Left kidney (tissue), 2 donors: Measurements from ENCODE around the gene PRKAR1B. TPM values are rescaled to one million over a fixed set of nuclear protein-coding genes. Genes with fewer than 3 reads are reported as not detected.

ENCODE experiments used
- DNase-seq: peaks from one replicate; pipeline ENCODE4 v3.0.0-alpha.2; 2013
- polyA plus RNA-seq: library from polyadenylated mRNA; unstranded; fragments of 120-200 nt; gene quantifications from one replicate; pipeline ENCODE4 v1.2.1, GENCODE V29; 2013; ENCODE audit not compliant: insufficient read length

The PRKAR1B gene
- polyA plus RNA-seq, 1 donor: 33.7 TPM

DNA sequence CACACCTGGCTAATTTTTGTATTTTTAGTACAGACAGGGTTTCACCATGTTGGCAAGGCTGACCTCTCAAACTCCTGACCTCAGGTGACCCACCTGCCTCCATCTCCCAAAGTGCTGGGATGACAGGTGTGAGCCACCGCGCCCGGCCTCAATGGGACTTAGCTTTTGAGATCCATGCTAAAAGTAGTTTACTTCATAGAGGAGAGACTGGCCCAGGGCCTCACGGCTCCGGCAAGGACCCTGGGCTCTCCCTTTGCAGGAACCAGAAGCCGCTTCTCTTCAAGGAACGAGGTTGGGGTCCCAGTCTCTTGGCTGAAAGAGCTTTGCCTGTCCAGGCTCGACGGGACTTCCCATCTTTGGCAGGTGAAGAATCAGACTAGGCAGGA, 30.7 kb downstream of the PRKAR1B start:
- no peak for DNase-seq

GRCh38 chr7:693280-693679, 33.8 kb downstream of the PRKAR1B start:
- no peak for DNase-seq

- no peak for DNase-seq
Observed at GRCh38 chr7:691361-692045, 35.6 kb downstream of the PRKAR1B start.

GRCh38 chr7:690478-691360, 36.4 kb downstream of the PRKAR1B start:
- DNase-seq: no peak

- DNase-seq: no peak
Observed at GRCh38 chr7:685540-685939, 41.5 kb downstream of the PRKAR1B start.

- no peak for DNase-seq
Observed at GRCh38 chr7:684416-684815, 42.7 kb downstream of the PRKAR1B start.

DNA sequence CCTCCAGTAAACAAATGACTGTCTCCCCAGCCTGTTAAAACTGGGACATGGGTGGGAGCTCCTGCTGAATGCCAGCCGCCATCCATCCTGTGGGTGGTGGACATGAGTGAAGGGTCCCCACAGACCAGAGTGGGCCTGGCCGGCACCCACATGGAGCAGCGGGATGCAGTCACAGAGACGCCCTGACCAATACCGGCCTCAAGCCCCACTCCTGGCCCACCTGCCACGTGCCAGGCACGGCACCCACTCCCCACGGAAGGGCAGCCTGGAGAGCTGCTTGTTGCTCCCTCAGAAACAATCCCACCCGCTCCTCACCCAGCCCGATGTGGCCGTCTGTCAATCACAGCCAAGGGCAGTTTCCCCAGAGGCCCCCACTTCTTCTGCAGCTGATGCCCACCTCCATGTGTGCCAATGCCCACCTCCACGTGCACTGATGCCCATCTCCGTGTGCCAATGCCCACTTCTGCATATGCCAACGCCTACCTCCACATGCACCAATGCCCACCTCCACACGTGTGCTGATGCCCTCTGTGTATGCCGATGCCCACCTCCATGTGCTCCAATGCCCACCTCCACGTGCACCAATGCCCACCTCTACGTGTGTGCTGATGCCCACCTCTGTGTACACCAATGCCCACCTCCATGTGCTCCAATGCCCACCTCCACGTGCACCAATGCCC, 43.4 kb downstream of the PRKAR1B start:
- no peak for DNase-seq

DNA sequence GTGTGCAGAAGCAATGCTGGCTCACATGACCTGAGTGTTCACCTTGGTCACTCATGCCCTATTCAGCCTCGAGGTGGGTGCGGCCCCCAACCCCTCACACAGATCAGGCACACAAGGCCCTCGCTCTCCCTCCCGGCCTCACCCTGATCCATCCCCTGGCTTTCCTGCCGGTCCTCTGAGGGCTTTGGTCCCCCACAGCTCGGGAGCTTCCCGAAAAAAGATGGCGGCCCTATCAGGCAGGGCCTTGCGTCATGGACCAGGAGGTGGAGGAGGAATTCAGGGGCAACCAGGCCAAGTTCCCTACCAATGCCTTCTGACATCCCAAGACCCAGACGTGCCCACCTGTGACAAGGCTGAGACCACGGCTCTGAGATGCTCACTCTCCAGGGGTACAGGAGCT, 44.3 kb downstream of the PRKAR1B start:
- DNase-seq: no peak

GRCh38 chr7:681551-682307, 45.4 kb downstream of the PRKAR1B start:
- DNase-seq: no peak

DNA sequence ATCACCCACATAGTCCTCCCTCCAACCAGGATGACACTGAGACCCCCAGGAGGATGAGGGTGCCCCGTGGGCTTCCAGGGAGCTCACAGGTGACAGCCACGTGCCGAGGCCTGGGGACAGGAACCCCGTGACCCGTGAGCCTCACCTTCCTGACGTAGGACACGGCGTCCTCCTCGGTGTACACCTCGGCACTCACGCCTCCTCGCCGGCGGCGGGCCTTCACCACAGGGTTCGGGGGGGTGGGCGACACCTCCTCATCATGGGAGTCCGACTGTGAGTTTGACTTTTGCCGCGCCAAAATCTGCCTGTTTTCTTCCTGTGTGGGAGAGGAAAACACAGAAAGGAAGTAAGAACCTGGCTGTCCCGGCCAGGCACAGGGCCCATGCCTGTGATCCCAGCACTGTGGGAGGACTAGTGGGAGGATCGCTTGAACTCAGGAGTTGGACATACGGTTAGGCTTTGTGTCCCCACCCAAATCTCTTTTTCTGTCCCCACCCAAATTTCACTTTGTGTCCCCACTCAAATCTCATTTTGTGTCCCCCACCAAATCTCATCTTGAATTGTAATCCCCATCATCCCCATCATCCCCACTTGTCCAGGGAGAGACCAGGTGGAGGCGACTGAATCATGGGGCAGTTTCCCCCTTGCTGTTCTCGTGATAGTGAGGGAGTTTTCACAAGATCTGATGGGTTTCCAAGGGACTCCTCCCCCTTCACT, 46.5 kb downstream of the PRKAR1B start:
- DNase-seq: no peak

- DNase-seq: no peak
Observed at GRCh38 chr7:676972-677385, 50.1 kb downstream of the PRKAR1B start.

- DNase-seq: no peak
Observed at GRCh38 chr7:676246-676971, 50.7 kb downstream of the PRKAR1B start.

DNA sequence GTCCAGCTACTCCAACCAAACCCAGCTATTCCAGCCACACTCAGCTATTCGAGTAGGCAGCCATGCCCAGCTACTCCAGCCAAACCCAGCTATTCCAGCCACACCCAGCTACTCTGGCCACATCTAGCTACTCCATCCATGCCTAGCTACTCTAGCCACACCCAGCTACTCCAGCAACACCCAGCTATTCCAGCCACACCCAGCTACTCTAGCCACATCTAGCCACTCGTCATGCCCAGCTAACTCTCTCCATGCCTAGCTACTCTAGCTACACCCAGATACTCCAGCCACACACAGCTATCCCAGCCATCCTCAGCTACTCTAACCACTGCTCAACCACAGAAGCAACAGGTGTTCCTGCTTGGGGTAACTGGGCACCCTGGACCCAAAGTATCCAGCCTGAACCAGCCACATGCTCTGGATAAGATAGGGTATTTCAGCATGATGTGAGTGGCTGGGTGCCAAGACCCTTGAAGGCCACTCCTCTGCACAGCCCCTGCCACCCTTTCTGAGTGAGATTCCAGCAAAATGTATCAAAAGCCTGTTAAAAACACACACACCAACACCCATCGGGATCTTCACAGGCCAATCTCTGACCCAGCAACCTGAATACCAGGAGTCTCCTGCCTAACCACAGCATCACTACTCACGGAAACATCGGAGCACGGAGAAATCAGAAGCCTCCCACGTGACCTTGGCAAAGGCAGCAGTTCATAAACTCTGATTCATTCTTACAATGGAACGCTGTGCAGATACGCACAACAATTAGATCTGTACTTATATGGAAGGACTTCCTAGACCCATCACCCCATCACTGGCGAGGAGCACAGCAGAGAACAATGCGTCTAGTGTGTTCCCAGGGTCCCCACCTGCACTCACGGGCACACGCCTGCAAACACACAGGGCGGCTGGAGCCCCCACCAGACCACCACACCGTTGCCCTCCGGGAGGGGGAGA, 52.3 kb downstream of the PRKAR1B start:
- DNase-seq: no peak

GRCh38 chr7:673681-674453, 53.2 kb downstream of the PRKAR1B start:
- DNase-seq: no peak

- DNase-seq: no peak
Observed at GRCh38 chr7:672891-673290, 54.2 kb downstream of the PRKAR1B start.

DNA sequence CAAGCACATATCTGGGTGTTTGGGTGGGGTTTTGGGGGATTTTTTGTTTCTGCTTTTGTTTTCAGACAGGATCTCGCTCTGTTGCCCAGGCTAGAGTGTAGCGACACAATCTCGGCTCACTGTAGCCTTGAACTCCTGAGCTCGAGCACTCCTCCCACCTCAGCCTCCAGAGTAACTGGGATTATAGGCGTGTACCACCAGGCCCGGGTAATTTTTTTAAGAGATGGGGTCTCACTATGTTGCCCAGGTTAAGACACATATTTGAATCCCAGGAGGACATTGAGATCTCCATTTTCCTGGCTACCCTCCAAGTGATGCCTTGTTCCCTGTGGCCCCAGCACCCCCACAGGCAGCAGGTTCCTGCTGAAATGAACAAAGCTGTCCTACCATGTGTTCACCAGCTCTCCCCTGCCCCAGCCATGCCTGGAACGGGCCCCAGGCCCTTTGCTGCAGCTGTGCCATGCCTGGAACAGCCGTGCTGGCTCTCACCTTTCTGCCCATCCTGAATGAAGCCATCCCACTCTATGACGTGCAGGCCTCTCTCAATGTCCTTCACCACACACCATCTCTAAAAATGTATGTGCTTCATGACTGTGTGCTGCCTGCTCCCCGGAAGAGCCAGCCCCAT, 55.6 kb downstream of the PRKAR1B start:
- DNase-seq: no peak

DNA sequence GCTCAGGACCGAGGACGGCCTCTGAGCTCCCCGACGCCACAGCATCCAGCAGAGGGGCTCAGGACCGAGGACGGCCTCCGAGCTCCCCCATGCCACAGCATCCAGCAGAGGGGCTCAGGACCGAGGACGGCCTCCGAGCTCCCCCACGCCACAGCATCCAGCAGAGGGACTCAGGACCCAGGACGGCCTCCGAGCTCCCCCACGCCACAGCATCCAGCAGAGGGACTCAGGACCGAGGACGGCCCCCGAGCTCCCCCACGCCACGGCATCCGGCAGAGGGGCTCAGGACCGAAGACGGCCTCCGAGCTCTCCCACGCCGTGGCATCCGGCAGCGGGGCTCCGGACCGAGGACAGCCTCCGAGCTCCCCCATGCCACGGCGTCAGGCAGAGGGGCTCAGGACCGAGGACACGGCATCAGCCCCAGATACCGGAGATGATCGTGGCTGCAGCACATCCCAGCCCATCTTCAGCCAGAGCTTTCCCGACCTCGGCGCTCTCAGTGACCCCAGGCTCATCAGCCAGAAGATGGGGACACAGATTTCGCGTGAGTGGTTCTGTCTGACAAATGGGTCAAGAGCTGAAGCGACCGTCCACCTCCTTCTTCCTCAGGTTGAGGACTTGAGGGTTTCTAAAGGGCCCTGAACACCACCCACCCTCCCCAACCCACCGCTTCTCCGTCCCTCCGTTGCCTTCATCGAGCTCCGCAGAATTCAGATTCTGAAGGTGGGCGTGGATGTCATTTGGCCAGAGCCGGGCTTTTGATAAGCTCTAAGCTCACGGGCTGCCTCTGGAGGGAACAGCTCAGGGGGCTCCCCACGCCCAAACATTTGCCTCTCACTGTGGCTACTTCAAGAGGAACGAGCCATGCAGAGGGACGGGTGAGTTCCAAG, 56.3 kb downstream of the PRKAR1B start:
- DNase-seq: no peak
